NCI-H345 treated with DMSO at 0.1 percent for 48 hours (cell line): ENCODE data around the gene PABPN1L.

Experiments
- DNase-seq: peaks from one replicate; lab custom pipeline; 2025; ENCODE audit not compliant: unreplicated experiment; lab: John Stamatoyannopoulos, UW

Gene PABPN1L

GRCh38 chr16:88853325-88853941 lies 13.0 kb downstream of the PABPN1L start:
- DNase-seq: no peak

GRCh38 chr16:88851616-88852015 lies 14.8 kb downstream of the PABPN1L start:
- no peak for DNase-seq

DNA sequence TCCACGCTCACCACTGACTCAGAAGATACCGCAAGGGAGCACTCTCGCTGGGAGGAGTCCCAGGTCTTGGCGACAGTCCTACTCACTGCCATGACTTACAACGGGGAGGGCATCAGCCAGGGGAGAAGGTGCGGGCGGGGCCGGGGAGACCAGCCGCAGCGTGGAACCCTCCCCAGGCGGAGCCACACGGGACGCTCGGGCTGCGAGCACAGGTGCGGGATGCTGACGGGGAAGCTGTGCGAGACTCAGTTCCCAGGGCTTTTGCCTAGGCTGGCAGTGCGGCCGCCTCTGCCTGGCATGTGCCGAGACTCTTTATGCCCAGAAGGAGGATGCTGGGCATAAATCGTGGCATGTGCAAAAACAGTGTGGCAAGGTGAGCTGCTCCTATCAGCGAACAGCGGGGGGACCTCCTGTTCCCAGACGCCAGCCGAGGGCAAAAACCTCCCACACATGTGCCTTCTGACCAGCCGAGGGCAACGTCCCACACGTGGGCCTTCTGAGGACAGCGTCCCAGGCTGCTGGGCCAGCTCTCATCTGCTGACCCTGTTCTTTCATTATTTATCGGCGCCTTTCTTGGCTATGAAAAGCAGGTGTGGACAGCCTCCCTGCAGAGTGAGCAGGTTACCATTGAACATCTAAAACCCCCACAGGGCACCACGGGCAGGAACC lies 15.8 kb downstream of the PABPN1L start:
- no peak for DNase-seq

DNA sequence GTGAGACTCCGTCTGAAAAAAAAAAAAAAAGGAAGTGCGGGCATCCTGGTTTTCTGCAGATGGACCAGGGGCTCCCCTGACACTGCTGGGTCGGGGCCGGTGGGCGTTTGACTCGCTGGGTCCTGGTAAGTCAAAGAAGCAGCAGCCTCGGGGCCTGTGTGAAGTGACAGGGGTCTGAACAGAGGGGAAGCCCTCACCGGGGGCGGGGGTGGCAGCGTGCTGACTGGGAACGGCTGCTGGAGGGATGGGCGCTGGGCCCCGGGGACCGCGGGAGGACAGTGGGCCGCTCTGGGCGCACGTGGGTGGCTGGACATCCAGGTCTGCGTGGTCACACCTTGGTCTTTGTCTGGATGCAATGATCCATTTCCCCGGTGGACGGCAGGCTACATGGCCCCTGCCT lies 17.9 kb downstream of the PABPN1L start:
- no peak for DNase-seq

DNA sequence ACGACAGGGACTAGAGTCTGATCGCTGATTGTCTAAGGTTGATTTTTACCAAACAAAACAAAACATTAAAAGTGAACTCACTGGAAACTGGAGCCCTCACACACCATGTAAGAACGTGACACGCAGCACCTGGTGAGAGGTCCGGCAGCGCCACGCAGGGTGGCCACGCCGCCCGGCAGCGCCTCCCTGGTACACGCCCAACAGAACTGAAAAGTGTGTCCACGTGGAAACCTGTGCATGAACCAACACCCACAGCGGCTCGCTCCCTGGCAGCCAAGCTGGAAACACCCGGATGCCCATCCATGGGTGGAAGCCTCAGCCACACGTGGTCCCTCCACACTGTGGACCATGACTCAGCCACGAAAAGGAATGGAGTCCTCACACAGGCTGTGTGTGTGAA lies 18.8 kb downstream of the PABPN1L start:
- no peak for DNase-seq

DNA sequence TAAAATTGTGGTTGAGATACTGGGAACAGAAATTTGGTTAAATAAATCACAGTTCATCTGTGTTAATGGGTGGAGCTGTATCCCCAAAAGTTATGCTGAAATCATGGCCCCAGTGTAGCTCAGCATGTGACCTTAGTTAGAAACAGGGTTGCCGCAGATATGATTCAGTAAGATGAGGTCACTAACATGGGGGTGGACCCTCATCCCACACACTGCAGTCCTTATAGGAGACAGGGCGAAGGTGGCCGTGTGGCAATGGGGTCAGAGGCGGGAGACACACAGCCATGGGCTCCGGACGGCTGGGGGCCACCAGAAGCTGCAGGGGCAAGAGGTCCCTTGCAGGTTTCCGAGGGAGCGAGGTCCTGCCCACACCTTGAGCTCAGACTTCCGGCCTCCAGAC lies 20.4 kb downstream of the PABPN1L start:
- DNase-seq: no peak

DNA sequence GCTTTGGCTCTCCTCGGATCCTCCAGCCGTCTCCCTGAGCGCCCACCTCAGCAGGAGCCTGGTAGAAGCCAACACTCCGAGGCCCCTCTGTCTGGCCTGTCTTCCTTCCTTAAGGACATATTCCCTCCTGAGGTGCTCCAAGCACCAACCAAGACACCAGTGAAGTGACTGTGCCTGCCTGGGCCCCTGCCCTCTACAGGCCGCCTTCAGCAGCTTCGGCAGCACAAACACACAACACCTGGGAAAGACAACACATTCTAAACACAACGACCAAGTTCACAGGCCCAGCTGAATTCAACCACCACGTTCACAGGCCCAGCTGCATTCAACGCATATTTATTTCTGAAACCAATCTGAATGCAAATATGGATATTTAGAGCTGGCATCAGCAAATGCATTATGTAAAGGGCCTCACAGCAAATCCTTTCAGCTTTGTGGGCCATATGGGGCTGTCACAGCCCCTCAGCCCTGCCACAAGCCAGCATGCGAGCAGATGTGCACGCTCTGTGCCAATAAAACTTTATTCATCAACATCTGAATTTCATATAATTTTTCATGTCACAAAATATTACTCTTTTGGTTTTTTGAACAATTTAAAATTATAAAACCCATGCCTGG lies 21.9 kb downstream of the PABPN1L start:
- no peak for DNase-seq

- no peak for DNase-seq
Observed at GRCh38 chr16:88843256-88843655, 23.2 kb downstream of the PABPN1L start.

DNA sequence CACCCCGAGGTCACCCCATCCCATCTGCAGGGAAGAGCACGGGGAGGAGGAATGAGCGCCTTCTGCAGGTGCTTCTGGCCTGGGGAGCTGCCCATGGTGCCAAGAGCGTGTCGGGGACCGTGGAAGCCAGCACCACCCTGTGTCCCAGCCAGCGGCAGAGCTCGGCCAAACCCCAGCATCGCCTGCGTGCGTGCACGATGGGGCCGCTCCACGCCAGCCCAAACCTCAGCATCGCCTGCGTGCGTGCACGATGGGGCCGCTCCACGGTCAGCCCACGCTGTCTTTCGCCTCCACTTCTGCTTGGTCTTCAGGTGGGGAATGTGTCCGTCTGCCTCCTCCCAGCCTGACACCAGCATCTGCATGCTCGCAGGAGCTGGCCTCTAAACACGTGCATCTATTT lies 23.7 kb downstream of the PABPN1L start:
- DNase-seq: no peak

DNA sequence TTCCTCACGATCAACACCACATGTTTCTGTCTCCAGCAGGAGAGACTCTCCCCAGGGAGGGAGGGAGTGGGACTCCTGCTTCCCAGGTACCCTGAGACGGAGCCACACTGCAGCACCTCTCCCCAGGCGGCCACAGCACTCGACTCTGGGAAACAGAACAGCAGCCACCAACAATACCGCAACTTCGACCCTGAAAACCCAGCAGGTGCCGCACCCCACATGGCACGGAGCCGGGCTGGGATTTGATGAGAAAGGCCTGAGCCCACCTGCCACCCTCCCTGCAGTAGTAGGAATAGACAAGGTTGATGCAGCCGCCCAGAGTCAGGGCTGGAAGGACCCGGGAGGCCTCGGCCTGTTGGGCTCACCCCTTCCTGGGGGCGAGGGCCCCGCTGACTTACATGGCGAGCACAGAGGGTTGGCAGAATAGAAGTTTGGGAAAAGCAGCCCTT lies 24.1 kb downstream of the PABPN1L start:
- DNase-seq: no peak

GRCh38 chr16:88841521-88842307 lies 24.7 kb downstream of the PABPN1L start:
- no peak for DNase-seq

GRCh38 chr16:88840600-88841215 lies 25.8 kb downstream of the PABPN1L start:
- DNase-seq: no peak

GRCh38 chr16:88839745-88840599 lies 26.5 kb downstream of the PABPN1L start:
- DNase-seq: no peak

DNA sequence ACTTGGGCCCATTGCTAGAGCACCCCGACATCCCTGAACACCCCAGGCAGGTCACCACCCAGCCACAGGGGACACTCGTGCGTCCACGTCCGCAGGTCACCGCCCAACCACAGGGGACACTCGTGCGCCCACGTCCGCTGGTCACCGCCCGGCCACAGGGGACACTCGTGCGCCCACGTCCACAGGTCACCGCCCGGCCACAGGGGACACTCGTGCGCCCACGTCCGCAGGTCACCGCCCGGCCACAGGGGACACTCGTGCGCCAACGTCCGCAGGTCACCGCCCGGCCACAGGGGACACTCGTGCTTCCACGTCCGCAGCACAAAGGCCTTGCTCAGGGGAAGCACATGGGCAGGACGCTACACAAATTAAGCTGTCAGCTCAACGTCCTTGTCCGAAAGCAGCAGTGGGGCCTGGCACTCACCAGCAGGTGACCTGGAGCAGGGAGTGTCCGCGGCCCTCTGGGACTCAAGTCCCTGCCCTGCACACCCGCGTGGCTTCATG lies 27.4 kb downstream of the PABPN1L start:
- no peak for DNase-seq

GRCh38 chr16:88838566-88838965 lies 27.9 kb downstream of the PABPN1L start:
- no peak for DNase-seq

GRCh38 chr16:88837806-88838205 lies 28.7 kb downstream of the PABPN1L start:
- no peak for DNase-seq

DNA sequence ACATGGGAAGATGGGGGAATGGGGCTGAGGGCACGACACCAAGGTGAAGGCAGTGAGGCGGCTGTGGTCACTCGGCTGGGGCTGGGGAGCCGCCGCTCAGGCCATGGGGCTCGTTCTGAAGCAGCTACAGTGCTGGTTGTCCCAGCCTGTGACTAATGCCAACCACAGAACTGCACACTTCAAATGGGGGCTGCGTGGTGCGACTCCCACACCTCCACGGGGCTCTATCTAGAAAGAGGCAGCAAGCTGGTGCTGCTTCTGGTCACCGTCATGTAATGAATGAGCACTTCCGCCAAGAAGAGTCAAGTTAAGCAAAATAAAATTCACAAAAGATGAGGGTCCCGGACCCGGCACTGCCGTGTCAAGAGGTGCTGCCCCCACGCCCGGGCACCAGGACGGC lies 29.7 kb downstream of the PABPN1L start:
- DNase-seq: no peak

GRCh38 chr16:88835818-88836217 lies 30.6 kb downstream of the PABPN1L start:
- no peak for DNase-seq

DNA sequence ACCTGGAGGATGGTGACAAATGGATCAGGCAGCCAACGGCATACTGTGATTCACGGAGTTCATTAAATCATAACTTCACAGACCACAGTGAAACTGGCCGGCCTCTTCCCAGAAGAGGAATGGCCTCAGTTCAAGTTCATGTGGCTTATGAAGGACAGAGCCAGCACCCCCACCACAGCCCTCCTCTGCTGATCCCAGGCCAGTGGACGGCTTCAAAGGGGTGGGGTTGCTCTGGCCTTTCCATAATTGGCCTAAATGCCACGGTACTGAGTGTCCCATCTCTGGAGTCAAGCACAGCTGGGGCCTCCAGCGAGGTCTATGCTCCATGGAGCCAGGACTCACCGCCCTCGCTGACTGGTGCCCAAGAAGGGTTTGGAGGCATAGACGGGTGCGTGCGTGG lies 31.1 kb downstream of the PABPN1L start:
- no peak for DNase-seq

GRCh38 chr16:88834670-88835069 lies 31.8 kb downstream of the PABPN1L start:
- no peak for DNase-seq
